A549 treated with ZK216348 at 1 μM for 4 hours (cell line): Measurements from ENCODE around the gene HYDIN. TPM values are rescaled to one million over a fixed set of nuclear protein-coding genes. Genes with fewer than 3 reads are reported as not detected.

Source experiments
- total RNA-seq: library from RNA; stranded (reverse); fragments of 200-300 nt; extraction: Qiagen RNA extraction; gene quantifications from 5 replicates; pipeline ENCODE4 v1.2.3, GENCODE V29; 2022; ENCODE audit warnings: low read depth

The HYDIN gene
- total RNA-seq: 0.23 to 0.79 TPM (median 0.29 TPM) in 5 replicates

GRCh38 chr16:71230122-71230845 lies at the start of gene HYDIN:
Gene HYDIN, minus strand, starts transcription at chr16:71230722. Its CDS starts 43,827 bp downstream, at chr16:71186895.

GRCh38 chr16:70800781-70801480 lies 429.6 kb downstream of the HYDIN start, which contains the start of gene VAC14:
Gene VAC14, minus strand, starts transcription at chr16:70801158. Its CDS starts 258 bp downstream, at chr16:70800900.

Other genes starting within 250 kb of the HYDIN start
- 8.1 to 14.4 TPM (median 12.9 TPM) in 5 replicates for gene CMTR2, start 58.7 kb upstream of the HYDIN start, total RNA-seq
- gene CALB2, start 128.0 kb upstream of the HYDIN start, total RNA-seq: 4.7 to 7.1 TPM (median 5.1 TPM) in 5 replicates
- gene TLE7, start 211.3 kb upstream of the HYDIN start, total RNA-seq: not detected in 5 replicates
- 4.9 to 9.6 TPM (median 6.0 TPM) in 5 replicates for gene ZNF23, start 231.5 kb upstream of the HYDIN start, total RNA-seq